ENCODE measurements around the gene IGSF21. TPM values are rescaled to one million over a fixed set of nuclear protein-coding genes. Genes with fewer than 3 reads are reported as not detected.

The IGSF21 gene
- total RNA-seq, 1 donor from 2014 or later, result not detected

DNA sequence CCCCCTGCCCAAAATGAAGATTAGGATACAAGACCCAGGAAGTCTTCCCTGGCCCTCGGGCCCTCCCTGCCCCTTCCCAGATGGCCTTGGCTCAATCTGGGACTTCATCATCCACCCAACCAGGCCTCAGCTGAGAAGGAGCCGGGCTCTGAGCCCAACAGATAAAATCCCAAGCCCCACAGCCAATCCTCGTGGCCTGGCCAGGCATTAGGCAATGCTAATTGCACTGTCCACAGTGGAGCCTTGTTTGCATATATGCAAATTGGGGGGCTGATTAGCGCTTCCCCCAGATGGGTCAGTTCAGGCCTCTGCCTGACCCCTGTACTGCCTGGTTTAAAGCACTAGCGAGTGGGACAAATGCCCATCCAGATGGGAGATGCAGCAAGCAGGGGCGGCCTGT, 34.9 kb downstream of the IGSF21 start:
- no peaks in the 10 kb centered on the region for H3K9me3 Mint-ChIP-seq
- peaks cover 30% of the 10 kb centered on the region for H3K27me3 Mint-ChIP-seq (ENCODE audit: low read depth)
- H3K36me3 Mint-ChIP-seq, result no peaks in the 10 kb centered on the region
- peaks cover 2% of the 10 kb centered on the region for H3K4me1 Mint-ChIP-seq
- DNase-seq (ENCODE audit: low spot score in 2 of 2, unreplicated experiment in 2 of 2), result no peak
- no peak overlapping the region for H3K27ac Mint-ChIP-seq
- H3K4me3 Mint-ChIP-seq, result no peak overlapping the region
- no peak for TF ChIP-seq CTCF (IDR thresholded peaks at IDR 0.05; ENCODE audit: unreplicated experiment)

DNA sequence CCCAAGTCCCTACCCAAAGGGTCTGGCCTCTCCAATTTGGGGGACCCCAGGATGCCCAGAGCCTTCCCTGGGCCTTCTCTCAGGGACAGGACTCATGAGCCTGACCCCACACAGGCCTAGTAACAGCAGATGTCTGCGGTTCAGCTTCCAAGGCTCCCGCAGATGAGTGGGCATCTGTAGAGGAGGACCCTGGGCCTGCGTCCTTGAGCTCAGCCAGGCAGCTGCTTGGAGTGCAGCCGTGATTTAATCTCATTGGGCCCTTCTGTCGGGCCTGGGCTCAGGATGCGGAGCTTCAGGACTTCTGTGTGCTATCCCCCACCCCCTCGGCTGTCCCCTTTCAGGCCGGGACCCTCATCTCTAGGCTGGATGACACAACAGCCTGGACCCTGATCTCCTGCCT, 35.4 kb downstream of the IGSF21 start:
- H3K27ac Mint-ChIP-seq, result no peak overlapping the region
- no peaks in the 10 kb centered on the region for H3K36me3 Mint-ChIP-seq
- no peak for DNase-seq (ENCODE audit: low spot score in 2 of 2, unreplicated experiment in 2 of 2)
- H3K4me3 Mint-ChIP-seq, result no peak overlapping the region
- H3K4me1 Mint-ChIP-seq, result peaks cover 2% of the 10 kb centered on the region
- peaks cover 30% of the 10 kb centered on the region for H3K27me3 Mint-ChIP-seq (ENCODE audit: low read depth)
- no peak for TF ChIP-seq CTCF (IDR thresholded peaks at IDR 0.05; ENCODE audit: unreplicated experiment)
- H3K9me3 Mint-ChIP-seq, result no peaks in the 10 kb centered on the region

DNA sequence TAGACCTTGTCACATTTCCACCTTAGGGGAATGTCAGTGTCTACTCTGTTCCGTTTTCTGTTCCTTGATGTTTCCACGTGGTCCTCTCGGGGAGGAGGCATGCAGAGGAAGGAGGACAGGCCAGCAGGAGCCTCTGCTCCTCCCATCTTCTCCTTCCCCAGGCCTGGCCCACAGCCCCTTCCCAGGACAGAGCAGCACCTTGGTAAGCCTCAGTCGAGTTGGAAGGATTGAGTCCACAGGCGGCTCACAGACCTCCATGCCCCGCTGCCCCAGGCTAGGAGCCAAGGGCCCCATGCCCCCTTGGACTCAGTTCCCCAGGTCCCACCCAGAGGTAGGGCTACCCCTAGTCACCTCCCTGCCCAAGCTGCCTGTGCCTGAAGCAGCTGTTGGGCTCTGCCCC, 36.5 kb downstream of the IGSF21 start:
- Mint-ChIP-seq H3K4me3 (no peak overlapping the region), H3K36me3 (no peaks in the 10 kb centered on the region), H3K27me3 (ENCODE audit: low read depth) (peaks cover 23% of the 10 kb centered on the region), H3K27ac (no peak overlapping the region), H3K4me1 (no peaks in the 10 kb centered on the region), H3K9me3 (no peaks in the 10 kb centered on the region)
- TF ChIP-seq CTCF (IDR thresholded peaks at IDR 0.05; ENCODE audit: unreplicated experiment), result no peak
- no peak for DNase-seq (ENCODE audit: low spot score in 2 of 2, unreplicated experiment in 2 of 2)

DNA sequence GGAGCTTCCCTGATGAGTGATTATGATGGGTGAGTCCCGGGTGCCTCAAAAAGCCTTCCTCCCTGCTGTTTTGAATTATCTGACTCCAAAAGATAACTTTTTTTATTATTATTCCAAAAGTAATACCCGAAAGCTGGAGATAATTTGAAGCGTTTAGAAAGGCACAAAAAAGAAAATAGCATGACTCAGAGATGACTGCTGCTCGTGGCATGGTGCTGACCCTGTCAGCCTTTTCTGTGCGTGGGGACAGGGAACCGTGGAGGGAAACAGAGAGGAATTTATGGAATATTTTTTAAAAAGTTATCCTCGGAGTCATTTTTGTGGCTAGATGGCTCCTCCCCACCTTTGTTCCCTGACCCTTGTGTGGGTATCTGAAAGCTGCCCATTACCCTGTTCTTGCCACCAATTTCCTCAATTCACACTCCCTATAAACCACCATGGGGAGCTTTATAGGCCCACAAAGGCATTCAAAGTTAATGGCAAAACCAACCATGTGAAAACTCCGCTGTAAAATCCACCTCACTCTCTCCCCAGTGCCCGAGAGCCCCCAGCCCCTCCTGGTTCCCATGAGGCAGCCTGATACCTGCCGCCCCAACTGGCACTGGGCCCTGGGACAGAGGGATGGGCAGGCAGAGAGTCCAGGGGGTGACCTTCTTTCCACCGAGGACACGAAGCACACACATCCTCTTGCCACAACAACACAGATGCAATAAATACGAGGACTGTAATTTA, 37.5 kb downstream of the IGSF21 start:
- Mint-ChIP-seq H3K4me1 (no peaks in the 10 kb centered on the region), H3K36me3 (no peaks in the 10 kb centered on the region), H3K27ac (no peak overlapping the region), H3K9me3 (no peaks in the 10 kb centered on the region), H3K4me3 (no peak overlapping the region), H3K27me3 (ENCODE audit: low read depth) (peaks cover 21% of the 10 kb centered on the region)
- TF ChIP-seq CTCF (IDR thresholded peaks at IDR 0.05; ENCODE audit: unreplicated experiment), result no peak
- no peak for DNase-seq (ENCODE audit: low spot score in 2 of 2, unreplicated experiment in 2 of 2)

GRCh38 chr1:18145851-18146618, 38.4 kb downstream of the IGSF21 start:
- peaks cover 21% of the 10 kb centered on the region for H3K27me3 Mint-ChIP-seq (ENCODE audit: low read depth)
- TF ChIP-seq CTCF (IDR thresholded peaks at IDR 0.05; ENCODE audit: unreplicated experiment), result no peak
- no peak overlapping the region for H3K4me3 Mint-ChIP-seq
- H3K36me3 Mint-ChIP-seq, result no peaks in the 10 kb centered on the region
- DNase-seq (ENCODE audit: low spot score in 2 of 2, unreplicated experiment in 2 of 2), result no peak
- H3K9me3 Mint-ChIP-seq, result no peaks in the 10 kb centered on the region
- H3K27ac Mint-ChIP-seq, result no peak overlapping the region
- H3K4me1 Mint-ChIP-seq, result no peaks in the 10 kb centered on the region
